GM23338 (cell line): ENCODE data around the gene KLKB1. TPM values are rescaled to one million over a fixed set of nuclear protein-coding genes. Genes with fewer than 3 reads are reported as not detected.

ENCODE experiments used
- ATAC-seq: fragments of 200-7000 bp; cut with Tn5 transposase; 3 replicates; pipeline ENCODE4 v1.9.1; 2020
- DNase-seq: peaks from one replicate; pipeline ENCODE4 v3.0.0-alpha.2; 2015; ENCODE audit warnings: low spot score
- H2AFZ ChIP-seq: fragments of 200-600 bp; sonication (generic); 2 replicates; pipeline ENCODE4 v1.8.0; 2016; ENCODE audit warnings: antibody characterized with exemption, mild to moderate bottlenecking, moderate library complexity
- H3F3A ChIP-seq: fragments of 200-600 bp; sonication (generic); replicated peaks from 2 replicates; pipeline ENCODE4 v1.8.0; 2017; ENCODE audit warnings: antibody characterized with exemption, mixed run types, low read depth
- H3K27ac ChIP-seq: fragments of 200-600 bp; sonication (generic); 2 replicates; pipeline ENCODE4 v1.6.1; 2016; ENCODE audit warnings: low read depth
- H3K27me3 ChIP-seq: fragments of 200-600 bp; sonication (generic); 2 replicates; pipeline ENCODE4 v1.8.0; 2016; ENCODE audit warnings: mild to moderate bottlenecking, mixed run types, moderate library complexity; ENCODE audit not compliant: insufficient read depth
- H3K36me3 ChIP-seq: fragments of 200-600 bp; sonication (generic); 2 replicates; pipeline ENCODE4 v1.8.0; 2016; ENCODE audit warnings: mild to moderate bottlenecking; ENCODE audit not compliant: insufficient read depth
- H3K4me1 ChIP-seq: fragments of 200-600 bp; sonication (generic); 2 replicates; pipeline ENCODE4 v1.8.0; 2016; ENCODE audit warnings: mild to moderate bottlenecking, moderate library complexity; ENCODE audit not compliant: insufficient read depth
- H3K4me2 ChIP-seq: fragments of 200-600 bp; sonication (generic); 2 replicates; pipeline ENCODE4 v1.7.1; 2017; ENCODE audit warnings: mixed run types
- H3K4me3 ChIP-seq: fragments of 200-600 bp; sonication (generic); 2 replicates; pipeline ENCODE4 v1.6.1; 2016; ENCODE audit warnings: mixed run types
- H3K79me2 ChIP-seq: fragments of 200-600 bp; sonication (generic); replicated peaks from 2 replicates; pipeline ENCODE4 v1.8.0; 2017; ENCODE audit warnings: mild to moderate bottlenecking; ENCODE audit not compliant: insufficient read depth
- H3K9me2 ChIP-seq: fragments of 200-600 bp; sonication (generic); 2 replicates; pipeline ENCODE4 v1.8.0; 2017; ENCODE audit not compliant: insufficient read depth
- H4K20me1 ChIP-seq: fragments of 200-600 bp; sonication (generic); replicated peaks from 2 replicates; pipeline ENCODE4 v1.8.0; 2017; ENCODE audit warnings: mild to moderate bottlenecking; ENCODE audit not compliant: insufficient read depth
- H3K27ac Mint-ChIP-seq: 2 replicates; pipeline ENCODE4 v1.8.0; 2020; ENCODE audit warnings: inconsistent platforms, mild to moderate bottlenecking, moderate library complexity, mixed read lengths
- H3K27me3 Mint-ChIP-seq: 3 replicates; pipeline ENCODE4 v1.8.0; 2022; ENCODE audit warnings: low read depth, mild to moderate bottlenecking, moderate library complexity, mixed read lengths, inconsistent platforms; ENCODE audit not compliant: insufficient read depth, poor library complexity
- H3K36me3 Mint-ChIP-seq: 3 replicates; pipeline ENCODE4 v1.8.0; 2021; ENCODE audit warnings: low read depth, mild to moderate bottlenecking, inconsistent platforms, moderate library complexity, mixed read lengths
- H3K4me1 Mint-ChIP-seq: 3 replicates; pipeline ENCODE4 v1.8.0; 2020; ENCODE audit warnings: mild to moderate bottlenecking, inconsistent platforms, mixed read lengths
- H3K4me3 Mint-ChIP-seq: 3 replicates; pipeline ENCODE4 v1.8.0; 2021; ENCODE audit warnings: moderate library complexity, mild to moderate bottlenecking, inconsistent platforms, mixed read lengths
- H3K9me3 Mint-ChIP-seq: 3 replicates; pipeline ENCODE4 v1.8.0; 2020; ENCODE audit warnings: moderate library complexity, mild to moderate bottlenecking, inconsistent platforms, mixed read lengths
- CREB1 ChIP-seq: fragments of 250-450 bp; sonication (Bioruptor Pico); IDR thresholded peaks from 2 replicates; pipeline ENCODE4 v1.5.0; 2020; ENCODE audit warnings: low read depth, mild to moderate bottlenecking, moderate library complexity
- CTCF ChIP-seq, 2 experiments: fragments of 200-600 bp in 1 of 2; sonication (generic) in 1 of 2; conservative IDR thresholded peaks; 2 replicates each; pipeline versions ENCODE4 v1.5.1 to v1.6.1; 2016 to 2017; ENCODE audit warnings: antibody characterized with exemption in 2 of 2, low read depth in 2 of 2, mild to moderate bottlenecking in 2 of 2, moderate library complexity in 1 of 2
- ETS1 ChIP-seq: IDR thresholded peaks from 2 replicates; pipeline ENCODE4 v1.6.1; 2016; ENCODE audit warnings: antibody characterized with exemption
- EZH2 ChIP-seq: fragments of 200-600 bp; sonication (generic); IDR thresholded peaks from one replicate; pipeline ENCODE4 v1.8.0; 2017; ENCODE audit warnings: antibody characterized with exemption, mild to moderate bottlenecking, low read depth; ENCODE audit not compliant: unreplicated experiment
- EZH2phosphoT487 ChIP-seq: fragments of 200-600 bp; sonication (generic); IDR thresholded peaks from one replicate; pipeline ENCODE4 v1.8.1; 2018; ENCODE audit warnings: antibody characterized with exemption; ENCODE audit not compliant: unreplicated experiment
- JUNB ChIP-seq: IDR thresholded peaks from one replicate; pipeline ENCODE4 v1.6.1; 2016; ENCODE audit warnings: antibody characterized with exemption; ENCODE audit not compliant: unreplicated experiment
- POLR2AphosphoS5 ChIP-seq: IDR thresholded peaks from 2 replicates; pipeline ENCODE4 v1.6.1; 2016; ENCODE audit warnings: antibody characterized with exemption, low read depth
- STAT1 ChIP-seq: IDR thresholded peaks from one replicate; pipeline ENCODE4 v1.6.1; 2016; ENCODE audit warnings: antibody characterized with exemption; ENCODE audit not compliant: unreplicated experiment
- ZNF114 ChIP-seq: fragments of 250-450 bp; sonication (Bioruptor Pico); IDR thresholded peaks from 2 replicates; pipeline ENCODE4 v1.5.0; 2020; ENCODE audit warnings: mild to moderate bottlenecking, moderate library complexity
- ZNF331 ChIP-seq: fragments of 250-450 bp; sonication (Bioruptor Pico); IDR thresholded peaks from 2 replicates; pipeline ENCODE4 v1.5.0; 2020; ENCODE audit warnings: low read depth, mild to moderate bottlenecking, moderate library complexity
- ZNF462 ChIP-seq: fragments of 250-450 bp; sonication (Bioruptor Pico); IDR thresholded peaks from 2 replicates; pipeline ENCODE4 v1.5.0; 2020; ENCODE audit warnings: mild to moderate bottlenecking, moderate library complexity
- polyA plus RNA-seq: library from polyadenylated mRNA; unstranded; fragments of >200 nt; fragmentation: Nextera tagmentation; extraction: Ambion mirVana; gene quantifications from 2 replicates; pipeline ENCODE4 v1.2.1, GENCODE V29; 2016
- total RNA-seq: library from RNA; depleted of rRNA; stranded (reverse); fragments of >200 nt; shearing (Covaris generic); gene quantifications from 2 replicates; pipeline ENCODE4 v1.2.3, GENCODE V29; 2014

KLKB1 gene
- total and polyA plus RNA-seq, 2 experiments from 2014 or later: 8.6 to 10.9 TPM

GRCh38 chr4:186260117-186260503 is 32.8 kb downstream of the KLKB1 start:
- no peaks in the 10 kb centered on the region for H3K79me2 ChIP-seq
- Mint-ChIP-seq H3K4me1 (peaks cover 15% of the 10 kb centered on the region), H3K4me3 (no peak overlapping the region), H3K27me3 (peaks cover 7% of the 10 kb centered on the region), H3K9me3 (peaks cover 13% of the 10 kb centered on the region), H3K36me3 (peaks cover 46% of the 10 kb centered on the region), H3K27ac (0 out of 2 replicates have a peak overlapping the region, but pooled peaks have one; percentile 74)
- H2AFZ ChIP-seq: no peak overlapping the region
- no peaks in the 10 kb centered on the region for H3F3A ChIP-seq
- H3K4me2 ChIP-seq: no peak overlapping the region
- no peak for ATAC-seq
- H3K4me3 ChIP-seq: no peak overlapping the region
- no peaks in the 10 kb centered on the region; the same call in 1 of the 2 replicates for H3K9me2 ChIP-seq
- H4K20me1 ChIP-seq: no peaks in the 10 kb centered on the region
- 0 out of 2 replicates have a peak, but pooled peaks cover 4% of the 10 kb centered on the region for H3K36me3 ChIP-seq
- no peaks in the 10 kb centered on the region for H3K27me3 ChIP-seq
- DNase-seq: no peak
- no peak overlapping the region for H3K27ac ChIP-seq
- TF ChIP-seq STAT1: no peak
- no peak for TF ChIP-seq ZNF331
- no peak for TF ChIP-seq CTCF (conservative IDR thresholded peaks at IDR 0.05; ENCODE audit: low read depth in 2 of 2)
- TF ChIP-seq JUNB: no peak
- no peak for TF ChIP-seq ZNF114
- peaks cover 14% of the 10 kb centered on the region; the same call in 1 of the 2 replicates for H3K4me1 ChIP-seq

- peaks cover 19% of the 10 kb centered on the region; the same call in 1 of the 2 replicates for H3K4me1 ChIP-seq
- no peaks in the 10 kb centered on the region for H3F3A ChIP-seq
- DNase-seq (no peak), ATAC-seq (no peak)
- peaks cover 13% of the 10 kb centered on the region for H3K9me3 Mint-ChIP-seq
- no peaks in the 10 kb centered on the region for H3K79me2 ChIP-seq
- H3K4me3 Mint-ChIP-seq: no peak overlapping the region
- H3K27ac ChIP-seq: no peak overlapping the region
- H3K4me2 ChIP-seq: no peak overlapping the region
- H2AFZ ChIP-seq: no peak overlapping the region
- peaks cover 44% of the 10 kb centered on the region for H3K36me3 Mint-ChIP-seq
- no peaks in the 10 kb centered on the region for H4K20me1 ChIP-seq
- no peak overlapping the region for H3K27ac Mint-ChIP-seq
- peaks cover 9% of the 10 kb centered on the region for H3K27me3 Mint-ChIP-seq
- H3K4me3 ChIP-seq: no peak overlapping the region
- 0 out of 2 replicates have a peak, but pooled peaks cover 4% of the 10 kb centered on the region for H3K36me3 ChIP-seq
- H3K9me2 ChIP-seq: no peaks in the 10 kb centered on the region; the same call in 1 of the 2 replicates
- peaks cover 22% of the 10 kb centered on the region for H3K4me1 Mint-ChIP-seq
- no peaks in the 10 kb centered on the region for H3K27me3 ChIP-seq
- TF ChIP-seq JUNB (no peak), ZNF462 (CRISPR knock-in tag) (no peak), ZNF331 (no peak), POLR2AphosphoS5 (no peak), EZH2 (no peak), CREB1 (CRISPR knock-in tag) (no peak), ZNF114 (no peak), STAT1 (no peak), ETS1 (no peak), EZH2phosphoT487 (no peak)
Observed at GRCh38 chr4:186260504-186261448, 33.5 kb downstream of the KLKB1 start.
